K562 (cell line): ENCODE results near the gene FRMD1. TPM values are rescaled to one million over a fixed set of nuclear protein-coding genes. Genes with fewer than 3 reads are reported as not detected.

ENCODE experiments used
- ATAC-seq: fragments of 200-7000 bp; cut with Tn5 transposase; 3 replicates; pipeline ENCODE4 v1.9.1; 2020; ENCODE audit warnings: moderate library complexity
- BruUV-seq: library from RNA; stranded (reverse); fragments of 400-500 nt; replicated peaks from 2 replicates; lab custom pipeline; 2021; lab: Mats Ljungman, UMichigan
- CTCF ChIA-PET: fragments of 300-600 bp; formaldehyde crosslinking; extraction: SDS; loops from one replicate; lab custom pipeline; 2021; ENCODE audit warnings: low intra/inter-chr PET ratio; lab: Yijun Ruan, JAX
- POLR2A ChIA-PET: fragments of 300-600, 350-650 bp; sonication (Branson Sonifier 250); formaldehyde crosslinking; extraction: SDS; loops from one replicate; lab custom pipeline; 2021; ENCODE audit warnings: antibody characterized with exemption, inconsistent platforms; lab: Yijun Ruan, JAX
- DNase-seq, 4 experiments: peaks; one replicate each; pipeline versions ENCODE4 v3.0.0 to v3.0.0-alpha.2; 2011 to 2018; ENCODE audit warnings: low spot score in 3 of 4, mixed read lengths in 3 of 4; ENCODE audit errors: extremely low read depth in 1 of 4
- FAIRE-seq: peaks from 2 replicates; lab custom pipeline; 2011; peaks lifted over from hg19 to GRCh38; lab: Jason Lieb, UNC
- H2AFZ ChIP-seq: 2 replicates; pipeline ENCODE4 v1.6.0; 2011; ENCODE audit warnings: low read depth, low read length, control low read depth, inconsistent platforms
- H3K27ac ChIP-seq: fragments of 200-600 bp; 3 replicates; pipeline ENCODE4 v1.8.0; 2011; ENCODE audit warnings: low read depth, mild to moderate bottlenecking, control low read depth, inconsistent platforms, low read length, moderate library complexity, mixed read lengths; ENCODE audit errors: extremely low read depth
- H3K27me3 ChIP-seq, 2 experiments: fragments of 300-600 bp in 1 of 2; 2 replicates in 1 of 2; 3 replicates in 1 of 2; pipeline versions ENCODE4 v1.6.0 to v1.8.0; 2011; ENCODE audit warnings: inconsistent platforms in 2 of 2, low read length in 2 of 2, mild to moderate bottlenecking in 1 of 2, mixed read lengths in 1 of 2, moderate library complexity in 1 of 2; ENCODE audit not compliant: control insufficient read depth in 2 of 2, insufficient read depth in 2 of 2
- H3K36me3 ChIP-seq: fragments of 300-600 bp; 3 replicates; pipeline ENCODE4 v1.8.0; 2011; ENCODE audit warnings: mild to moderate bottlenecking, low read length, inconsistent platforms; ENCODE audit not compliant: control insufficient read depth, insufficient read depth
- H3K4me1 ChIP-seq, 2 experiments: fragments of 200-600 bp in 1 of 2; replicated peaks in 1 of 2; 2 replicates in 1 of 2; 3 replicates in 1 of 2; pipeline versions ENCODE4 v1.5.1 to v1.8.0; 2011; ENCODE audit warnings: inconsistent platforms in 2 of 2, low read length in 2 of 2, mild to moderate bottlenecking in 1 of 2, mixed read lengths in 1 of 2, moderate library complexity in 1 of 2; ENCODE audit not compliant: control insufficient read depth in 2 of 2, insufficient read depth in 2 of 2
- H3K4me2 ChIP-seq: 2 replicates; pipeline ENCODE4 v1.6.1; 2011; ENCODE audit warnings: low read length, control low read depth, inconsistent platforms, mixed read lengths; ENCODE audit not compliant: insufficient read depth
- H3K4me3 ChIP-seq: fragments of 200-600 bp; sonication (generic), shearing (Covaris generic); 2 replicates; pipeline ENCODE4 v1.5.1; 2016; ENCODE audit warnings: control low read depth, inconsistent platforms
- H3K79me2 ChIP-seq: fragments of 200-600 bp; 3 replicates; pipeline ENCODE4 v1.8.0; 2011; ENCODE audit warnings: low read length, inconsistent platforms; ENCODE audit not compliant: control insufficient read depth, insufficient read depth
- H3K9ac ChIP-seq, 2 experiments: 2 replicates each; pipeline versions ENCODE4 v1.6.0 to v1.6.1; 2011; ENCODE audit warnings: low read depth in 2 of 2, low read length in 2 of 2, control low read depth in 1 of 2, inconsistent platforms in 1 of 2, mild to moderate bottlenecking in 1 of 2, mixed read lengths in 1 of 2; ENCODE audit not compliant: insufficient read depth in 1 of 2
- H3K9me1 ChIP-seq: one replicate; pipeline ENCODE4 v1.6.0; 2011; ENCODE audit warnings: inconsistent platforms, mild to moderate bottlenecking, low read length, moderate library complexity; ENCODE audit not compliant: control insufficient read depth, insufficient read depth
- H3K9me3 ChIP-seq: replicated peaks from 2 replicates; pipeline ENCODE4 v1.5.1; 2011; ENCODE audit warnings: low read depth, low read length, inconsistent platforms; ENCODE audit not compliant: control insufficient read depth, insufficient read depth
- H4K20me1 ChIP-seq: replicated peaks from 2 replicates; pipeline ENCODE4 v1.6.1; 2011; ENCODE audit warnings: low read length, inconsistent platforms, mixed read lengths; ENCODE audit not compliant: control insufficient read depth, insufficient read depth
- CBX3 ChIP-seq, 2 experiments: IDR thresholded peaks; 1 replicate in 1 of 2; 2 replicates in 1 of 2; pipeline ENCODE4 v1.6.1; 2012; ENCODE audit warnings: inconsistent platforms in 2 of 2, low read length in 2 of 2, borderline replicate concordance in 1 of 2, control low read depth in 1 of 2
- CEBPB ChIP-seq: fragments of 450-650 bp; IDR thresholded peaks from 2 replicates; pipeline ENCODE4 v1.6.1; 2016; ENCODE audit warnings: missing genetic modification characterization, missing compliant biosample characterization
- HNRNPUL1 ChIP-seq: fragments of 200-400 bp; formaldehyde crosslinking; IDR thresholded peaks from 2 replicates; pipeline ENCODE4 v1.6.1; 2017; ENCODE audit warnings: low read length
- KAT8 ChIP-seq: fragments of 450-650 bp; IDR thresholded peaks from 2 replicates; pipeline ENCODE4 v1.6.1; 2016; ENCODE audit warnings: low read depth, mild to moderate bottlenecking
- MCM2 ChIP-seq: fragments of 450-650 bp; IDR thresholded peaks from 2 replicates; pipeline ENCODE4 v1.6.1; 2017; ENCODE audit warnings: low read depth, mild to moderate bottlenecking
- NELFE ChIP-seq: IDR thresholded peaks from 2 replicates; pipeline ENCODE4 v1.6.1; 2011; ENCODE audit warnings: mild to moderate bottlenecking; ENCODE audit not compliant: insufficient read depth, insufficient read length
- PTTG1 ChIP-seq: fragments of 450-650 bp; IDR thresholded peaks from 2 replicates; pipeline ENCODE4 v1.6.1; 2016; ENCODE audit warnings: low read depth, mild to moderate bottlenecking, missing genetic modification characterization, missing compliant biosample characterization
- SMAD2 ChIP-seq: fragments of 150-350 bp; IDR thresholded peaks from 2 replicates; pipeline ENCODE4 v1.6.1; 2014; ENCODE audit warnings: low read depth, mild to moderate bottlenecking, low read length
- YBX1 ChIP-seq: fragments of 450-650 bp; IDR thresholded peaks from 2 replicates; pipeline ENCODE4 v1.7.1; 2016; ENCODE audit warnings: mild to moderate bottlenecking
- ZFPM2 ChIP-seq: fragments of 250-450 bp; sonication (Bioruptor Pico); IDR thresholded peaks from 2 replicates; pipeline ENCODE4 v1.5.1; 2022; ENCODE audit warnings: mild to moderate bottlenecking
- ZNF174 ChIP-seq: fragments of 250-450 bp; sonication (Bioruptor Pico); IDR thresholded peaks from 2 replicates; pipeline ENCODE4 v1.4.0; 2020; ENCODE audit warnings: mild to moderate bottlenecking
- ZNF239 ChIP-seq: fragments of 250-450 bp; sonication (Bioruptor Pico); IDR thresholded peaks from 2 replicates; pipeline ENCODE4 v1.4.0; 2020; ENCODE audit warnings: mild to moderate bottlenecking
- ZNF354B ChIP-seq: fragments of 250-450 bp; sonication (Bioruptor Pico); IDR thresholded peaks from 2 replicates; pipeline ENCODE4 v1.4.0; 2020
- WGBS: fragments of 100-300 bp; shearing (Covaris generic); methylation state at CpG from one replicate; pipeline ENCODE4 v1.1.6; 2016; ENCODE audit warnings: low coverage, mixed read lengths; ENCODE audit not compliant: insufficient coverage; ENCODE audit errors: missing lambda C conversion rate; 5-methylcytosine and 5-hydroxymethylcytosine counted together
- in situ Hi-C: fragments of 300-500 bp; cut with MboI; formaldehyde crosslinking; loops from 4 replicates; pipeline ENCODE4 v1.15.0; 2018; ENCODE audit warnings: inconsistent platforms, mixed read lengths
- intact Hi-C: fragments of 100-400 bp; cut with micrococcal nuclease; formaldehyde crosslinking; loops from 2 replicates; pipeline ENCODE4 v1.14.2; 2022
- polyA plus RNA-seq, 8 experiments: library from polyadenylated mRNA; depleted of rRNA in 4 of 8; stranded (reverse) in 5 of 8; unstranded in 3 of 8; fragments of >200 nt; fragmentation: Nextera tagmentation in 2 of 8; fragmentation: Illumina TruSeq in 1 of 8; extraction: Ambion mirVana in 2 of 8; extraction: Trizol in 1 of 8; gene quantifications; 2 replicates each; pipeline versions ENCODE4 v1.2.1 to v1.2.3, GENCODE V29; 2011 to 2014; ENCODE audit warnings: inconsistent platforms in 1 of 8, missing spikeins in 1 of 8
- total RNA-seq, 7 experiments: library from RNA; depleted of rRNA in 6 of 7; stranded (reverse); fragments of >200 nt in 6 of 7; fragmentation: Illumina TruSeq in 2 of 7; extraction: Trizol in 2 of 7; gene quantifications; 2 replicates each; pipeline versions ENCODE4 v1.2.1 to v1.2.3, GENCODE V29; 2011 to 2021; ENCODE audit warnings: low replicate concordance in 1 of 7
- TF ChIP-seq, protein P1 (sequence below): sonication (generic); formaldehyde crosslinking; IDR thresholded peaks from 2 replicates; pipeline ENCODE4 v1.8.0; 2022; ENCODE audit warnings: mild to moderate bottlenecking, low read depth, missing genetic modification reagents
- TF ChIP-seq, protein P2 (sequence below), 3 experiments: fragments of 200-800 bp in 1 of 3; sonication (Bioruptor generic) in 1 of 3; sonication (generic) in 1 of 3; formaldehyde crosslinking in 1 of 3; IDR thresholded peaks; 2 replicates each; pipeline versions ENCODE4 v1.6.1 to v1.8.0; 2016 to 2022; ENCODE audit warnings: mild to moderate bottlenecking in 2 of 3, missing compliant biosample characterization in 2 of 3, missing genetic modification characterization in 2 of 3, missing genetic modification reagents in 1 of 3
- TF ChIP-seq, protein P3 (sequence below): sonication (generic); formaldehyde crosslinking; IDR thresholded peaks from 2 replicates; pipeline ENCODE4 v1.4.0; 2020; ENCODE audit warnings: mild to moderate bottlenecking, missing genetic modification reagents

The FRMD1 gene
- total and polyA plus RNA-seq, 9 of the 15 experiments (the other 6 are each of a cell fraction or from before 2014, with no cell fraction given) = 0.01 to 0.04 (median 0.01) TPM; not detected in 6

DNA sequence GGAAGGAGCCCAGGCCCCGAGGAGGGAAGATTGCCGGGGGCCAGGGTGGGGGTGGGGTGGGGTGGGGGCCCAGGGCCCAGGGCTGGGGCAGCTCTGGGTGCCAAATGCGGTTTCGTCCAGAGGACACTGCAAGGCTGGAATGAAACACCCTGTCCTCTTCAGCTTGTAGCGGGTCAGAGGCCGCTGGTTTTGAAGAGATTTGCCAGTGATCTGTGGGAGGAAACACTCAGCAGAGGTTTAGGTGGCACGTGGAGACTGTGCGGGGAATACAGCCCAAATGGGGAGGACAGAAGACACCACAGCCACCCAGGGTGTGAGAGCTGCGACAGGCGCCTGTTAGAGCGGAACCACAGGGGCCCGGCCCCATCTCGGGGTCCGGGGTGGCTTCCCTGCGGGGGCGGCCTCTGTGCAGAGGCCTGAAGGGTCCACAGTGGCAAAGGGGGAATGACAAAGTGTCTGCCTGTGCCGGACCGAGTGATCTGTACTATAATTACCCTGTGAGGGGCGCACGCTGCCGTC, 29.2 kb downstream of the FRMD1 start:
- ChIA-PET CTCF (no interaction called here), POLR2A (interaction anchor here (0.5 to 0.6 kb wide), 2 partner anchors 10 to 482 kb away, joined by 3 read pairs; no protein-coding TSS in a partner anchor)
- Histone ChIP-seq H3K36me3 (no peaks in the 10 kb centered on the region), H3K27ac (no peak overlapping the region), H3K9me3 (no peaks in the 10 kb centered on the region), H3K4me1 (peaks cover 0 to 28% of the 10 kb centered on the region in 2 experiments; a peak in 1 of 5 replicates), H3K4me2 (no peak overlapping the region), H3K27me3 (peaks cover 45 to 93% of the 10 kb centered on the region in 2 experiments; a peak in 4 of 5 replicates), H3K9me1 (no peaks in the 10 kb centered on the region), H3K9ac (no peak overlapping the region), H4K20me1 (peaks cover 27% of the 10 kb centered on the region), H3K79me2 (no peaks in the 10 kb centered on the region), H2AFZ (no peak overlapping the region), H3K4me3 (no peak overlapping the region)
- FAIRE-seq = no peak
- BruUV-seq = no TSS peak
- WGBS = 9% methylated on average over 19 of the region's 21 CpGs
- intact Hi-C loops (no loop called here), in situ Hi-C loops (no loop called here)
- no peak for DNase-seq
- TF ChIP-seq NELFE (no peak), HNRNPUL1 (no peak), ZNF174 (CRISPR knock-in tag) (no peak), ZFPM2 (no peak), CBX3 (IDR thresholded peaks at IDR 0.05; ENCODE audit: borderline replicate concordance in 1 of 2, low read length in 2 of 2) (no peak), SMAD2 (no peak), ZNF354B (CRISPR knock-in tag) (no peak), MCM2 (no peak), KAT8 (no peak), CEBPB (tag) (no peak), PTTG1 (no peak), ZNF239 (CRISPR knock-in tag) (no peak), YBX1 (no peak)
- TF ChIP-seq, protein P1, sequence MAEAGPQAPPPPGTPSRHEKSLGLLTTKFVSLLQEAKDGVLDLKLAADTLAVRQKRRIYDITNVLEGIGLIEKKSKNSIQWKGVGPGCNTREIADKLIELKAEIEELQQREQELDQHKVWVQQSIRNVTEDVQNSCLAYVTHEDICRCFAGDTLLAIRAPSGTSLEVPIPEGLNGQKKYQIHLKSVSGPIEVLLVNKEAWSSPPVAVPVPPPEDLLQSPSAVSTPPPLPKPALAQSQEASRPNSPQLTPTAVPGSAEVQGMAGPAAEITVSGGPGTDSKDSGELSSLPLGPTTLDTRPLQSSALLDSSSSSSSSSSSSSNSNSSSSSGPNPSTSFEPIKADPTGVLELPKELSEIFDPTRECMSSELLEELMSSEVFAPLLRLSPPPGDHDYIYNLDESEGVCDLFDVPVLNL (CRISPR knock-in tag) = no peak
- TF ChIP-seq, protein P2, sequence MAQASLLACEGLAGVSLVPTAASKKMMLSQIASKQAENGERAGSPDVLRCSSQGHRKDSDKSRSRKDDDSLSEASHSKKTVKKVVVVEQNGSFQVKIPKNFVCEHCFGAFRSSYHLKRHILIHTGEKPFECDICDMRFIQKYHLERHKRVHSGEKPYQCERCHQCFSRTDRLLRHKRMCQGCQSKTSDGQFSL (CRISPR knock-in tag; IDR thresholded peaks at IDR 0.05) = no peak
- TF ChIP-seq, protein P2 (tag; IDR thresholded peaks at IDR 0.05) = no peak
- TF ChIP-seq, protein P3, sequence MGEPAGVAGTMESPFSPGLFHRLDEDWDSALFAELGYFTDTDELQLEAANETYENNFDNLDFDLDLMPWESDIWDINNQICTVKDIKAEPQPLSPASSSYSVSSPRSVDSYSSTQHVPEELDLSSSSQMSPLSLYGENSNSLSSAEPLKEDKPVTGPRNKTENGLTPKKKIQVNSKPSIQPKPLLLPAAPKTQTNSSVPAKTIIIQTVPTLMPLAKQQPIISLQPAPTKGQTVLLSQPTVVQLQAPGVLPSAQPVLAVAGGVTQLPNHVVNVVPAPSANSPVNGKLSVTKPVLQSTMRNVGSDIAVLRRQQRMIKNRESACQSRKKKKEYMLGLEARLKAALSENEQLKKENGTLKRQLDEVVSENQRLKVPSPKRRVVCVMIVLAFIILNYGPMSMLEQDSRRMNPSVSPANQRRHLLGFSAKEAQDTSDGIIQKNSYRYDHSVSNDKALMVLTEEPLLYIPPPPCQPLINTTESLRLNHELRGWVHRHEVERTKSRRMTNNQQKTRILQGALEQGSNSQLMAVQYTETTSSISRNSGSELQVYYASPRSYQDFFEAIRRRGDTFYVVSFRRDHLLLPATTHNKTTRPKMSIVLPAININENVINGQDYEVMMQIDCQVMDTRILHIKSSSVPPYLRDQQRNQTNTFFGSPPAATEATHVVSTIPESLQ (CRISPR knock-in tag) = no peak
- no peak for ATAC-seq
